B cell (primary cell): ENCODE results near the gene DDO.

ENCODE experiments used
- EZH2 ChIP-seq: IDR thresholded peaks from 2 replicates; pipeline ENCODE4 v1.6.1; 2012; ENCODE audit warnings: borderline replicate concordance, low read depth, mild to moderate bottlenecking, moderate library complexity, low read length; ENCODE audit not compliant: insufficient read depth, poor library complexity, severe bottlenecking
- TF ChIP-seq, protein P1 (sequence below): fragments of 200-600 bp; IDR thresholded peaks from one replicate; pipeline ENCODE4 v1.8.0; 2022; ENCODE audit warnings: antibody characterized with exemption, mild to moderate bottlenecking

DNA sequence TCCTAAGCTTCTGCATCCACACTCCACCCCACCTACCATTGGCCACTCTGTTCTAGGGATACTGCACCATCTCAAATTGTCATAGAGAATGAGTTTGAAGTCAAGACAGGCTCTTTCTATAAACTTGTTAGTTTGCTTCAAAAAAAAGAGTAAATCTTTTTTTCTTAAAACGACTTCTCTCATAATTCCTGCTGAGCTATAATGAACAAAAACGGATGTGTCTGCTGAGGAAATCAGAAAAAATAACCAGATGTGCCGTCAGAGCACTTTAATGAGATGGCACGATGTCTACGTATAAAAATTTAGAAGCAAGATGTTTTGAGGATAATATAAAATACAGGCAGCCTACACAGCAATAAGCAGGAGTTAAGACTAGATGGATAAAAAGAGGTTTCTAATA, 24.0 kb upstream of the DDO start:
- TF ChIP-seq, protein P1, sequence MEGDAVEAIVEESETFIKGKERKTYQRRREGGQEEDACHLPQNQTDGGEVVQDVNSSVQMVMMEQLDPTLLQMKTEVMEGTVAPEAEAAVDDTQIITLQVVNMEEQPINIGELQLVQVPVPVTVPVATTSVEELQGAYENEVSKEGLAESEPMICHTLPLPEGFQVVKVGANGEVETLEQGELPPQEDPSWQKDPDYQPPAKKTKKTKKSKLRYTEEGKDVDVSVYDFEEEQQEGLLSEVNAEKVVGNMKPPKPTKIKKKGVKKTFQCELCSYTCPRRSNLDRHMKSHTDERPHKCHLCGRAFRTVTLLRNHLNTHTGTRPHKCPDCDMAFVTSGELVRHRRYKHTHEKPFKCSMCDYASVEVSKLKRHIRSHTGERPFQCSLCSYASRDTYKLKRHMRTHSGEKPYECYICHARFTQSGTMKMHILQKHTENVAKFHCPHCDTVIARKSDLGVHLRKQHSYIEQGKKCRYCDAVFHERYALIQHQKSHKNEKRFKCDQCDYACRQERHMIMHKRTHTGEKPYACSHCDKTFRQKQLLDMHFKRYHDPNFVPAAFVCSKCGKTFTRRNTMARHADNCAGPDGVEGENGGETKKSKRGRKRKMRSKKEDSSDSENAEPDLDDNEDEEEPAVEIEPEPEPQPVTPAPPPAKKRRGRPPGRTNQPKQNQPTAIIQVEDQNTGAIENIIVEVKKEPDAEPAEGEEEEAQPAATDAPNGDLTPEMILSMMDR: no peak
- TF ChIP-seq EZH2: no peak
